H1 (cell line): Measurements from ENCODE around the gene RALGAPA2. TPM values are rescaled to one million over a fixed set of nuclear protein-coding genes. Genes with fewer than 3 reads are reported as not detected.

Source experiments
- CTCF ChIA-PET: fragments of 300-600 bp; sonication (Branson Sonifier 250); formaldehyde crosslinking; loops from one replicate; lab custom pipeline; 2021; ENCODE audit not compliant: partially characterized antibody; lab: Charles Lee
- POLR2A ChIA-PET: fragments of 300-600 bp; sonication (Branson Sonifier 250); formaldehyde crosslinking; loops from one replicate; lab custom pipeline; 2021; ENCODE audit warnings: inconsistent platforms; ENCODE audit not compliant: partially characterized antibody; lab: Charles Lee
- DNase-seq, 2 experiments: peaks; one replicate each; pipeline versions ENCODE4 v3.0.0 to v3.0.0-alpha.2; 2010 to 2022; ENCODE audit warnings: low spot score in 2 of 2, low read depth in 1 of 2, mixed read lengths in 1 of 2
- FAIRE-seq: peaks from 2 replicates; lab custom pipeline; 2011; peaks lifted over from hg19 to GRCh38; lab: Jason Lieb, UNC
- H2AFZ ChIP-seq: 2 replicates; pipeline ENCODE4 v1.8.1; 2012; ENCODE audit warnings: low read length, inconsistent platforms
- H2AK5ac ChIP-seq: 2 replicates; pipeline ENCODE4 v1.6.1; 2013; ENCODE audit warnings: low read depth, low read length
- H2BK120ac ChIP-seq: replicated peaks from 2 replicates; pipeline ENCODE3; 2013; ENCODE audit warnings: low read depth, low read length, inconsistent platforms
- H2BK12ac ChIP-seq: 2 replicates; pipeline ENCODE4 v1.6.1; 2013; ENCODE audit warnings: low read depth, low read length
- H2BK15ac ChIP-seq: 2 replicates; pipeline ENCODE4 v1.6.1; 2013; ENCODE audit warnings: low read length
- H2BK20ac ChIP-seq: 2 replicates; pipeline ENCODE4 v1.6.1; 2013; ENCODE audit warnings: low read length
- H2BK5ac ChIP-seq: 2 replicates; pipeline ENCODE4 v1.6.1; 2013; ENCODE audit warnings: low read depth, low read length
- H3K14ac ChIP-seq: 2 replicates; pipeline ENCODE4 v1.6.1; 2013; ENCODE audit warnings: inconsistent platforms; ENCODE audit not compliant: insufficient read length
- H3K18ac ChIP-seq: 2 replicates; pipeline ENCODE4 v1.6.1; 2013; ENCODE audit warnings: low read length; ENCODE audit errors: extremely low read depth
- H3K23ac ChIP-seq: 2 replicates; pipeline ENCODE4 v1.6.1; 2013; ENCODE audit warnings: inconsistent platforms; ENCODE audit not compliant: insufficient read length
- H3K23me2 ChIP-seq: 2 replicates; pipeline ENCODE4 v1.6.1; 2013; ENCODE audit warnings: low read depth, low read length
- H3K27ac ChIP-seq: 2 replicates; pipeline ENCODE4 v1.6.1; 2011; ENCODE audit warnings: low read depth, low read length, inconsistent platforms
- H3K27me3 ChIP-seq, 4 experiments: replicated peaks in 1 of 4; 1 replicate in 1 of 4; 2 replicates in 3 of 4; pipeline versions ENCODE4 v1.6.1 to v1.8.1; 2011 to 2013; ENCODE audit warnings: low read length in 3 of 4, mild to moderate bottlenecking in 3 of 4, inconsistent platforms in 2 of 4, mixed read lengths in 2 of 4, moderate library complexity in 1 of 4; ENCODE audit not compliant: control insufficient read depth in 3 of 4, insufficient read depth in 3 of 4; ENCODE audit errors: extremely low read depth in 1 of 4
- H3K36me3 ChIP-seq, 4 experiments: 2 replicates each; pipeline versions ENCODE4 v1.6.1 to v1.8.1; 2011 to 2013; ENCODE audit warnings: mild to moderate bottlenecking in 4 of 4, low read length in 3 of 4, moderate library complexity in 2 of 4, control low read depth in 1 of 4, inconsistent platforms in 1 of 4; ENCODE audit not compliant: insufficient read depth in 4 of 4, control insufficient read depth in 2 of 4
- H3K4ac ChIP-seq: replicated peaks from 2 replicates; pipeline ENCODE3; 2013; ENCODE audit warnings: low read length, low read depth, mixed read lengths, inconsistent platforms; ENCODE audit not compliant: insufficient read length
- H3K4me1 ChIP-seq, 4 experiments: replicated peaks in 1 of 4; 1 replicate in 1 of 4; 2 replicates in 3 of 4; pipeline versions ENCODE4 v1.6.1 to v1.8.1; 2011 to 2013; ENCODE audit warnings: low read length in 3 of 4, inconsistent platforms in 2 of 4, mixed read lengths in 1 of 4; ENCODE audit not compliant: insufficient read depth in 4 of 4, control insufficient read depth in 3 of 4
- H3K4me2 ChIP-seq, 2 experiments: 2 replicates each; pipeline versions ENCODE4 v1.6.1 to v1.8.1; 2011 to 2013; ENCODE audit warnings: low read depth in 2 of 2, low read length in 2 of 2, control low read depth in 1 of 2, inconsistent platforms in 1 of 2, mild to moderate bottlenecking in 1 of 2; ENCODE audit not compliant: insufficient read depth in 1 of 2
- H3K4me3 ChIP-seq, 4 experiments: fragments of 200-600, 300-600 bp in 1 of 4; sonication (generic), shearing (Covaris generic), sonication (Bioruptor Twin) in 1 of 4; 2 replicates each; pipeline versions ENCODE4 v1.5.1 to v1.8.1; 2011 to 2016; ENCODE audit warnings: low read length in 4 of 4, low read depth in 3 of 4, control low read depth in 2 of 4, inconsistent platforms in 2 of 4, mild to moderate bottlenecking in 2 of 4, mixed read lengths in 1 of 4, moderate library complexity in 1 of 4; ENCODE audit not compliant: insufficient read depth in 2 of 4; ENCODE audit errors: extremely low read depth in 1 of 4
- H3K56ac ChIP-seq: replicated peaks from 2 replicates; pipeline ENCODE3; 2013; ENCODE audit warnings: low read depth, mild to moderate bottlenecking, mixed read lengths, low read length, inconsistent platforms; ENCODE audit not compliant: insufficient read length
- H3K79me1 ChIP-seq: 2 replicates; pipeline ENCODE4 v1.6.1; 2013; ENCODE audit warnings: low read depth, low read length, control low read depth
- H3K79me2 ChIP-seq, 2 experiments: 2 replicates each; pipeline versions ENCODE4 v1.6.1 to v1.8.1; 2012 to 2013; ENCODE audit warnings: low read length in 2 of 2, mild to moderate bottlenecking in 2 of 2, inconsistent platforms in 1 of 2; ENCODE audit not compliant: insufficient read depth in 2 of 2, control insufficient read depth in 1 of 2
- H3K9ac ChIP-seq, 4 experiments: replicated peaks in 1 of 4; 1 replicate in 1 of 4; 2 replicates in 3 of 4; pipeline versions ENCODE4 v1.6.1 to v1.8.1; 2011 to 2013; ENCODE audit warnings: low read depth in 3 of 4, low read length in 3 of 4, control low read depth in 2 of 4, mild to moderate bottlenecking in 2 of 4, moderate library complexity in 2 of 4, inconsistent platforms in 1 of 4; ENCODE audit errors: extremely low read depth in 1 of 4
- H3K9me3 ChIP-seq, 2 experiments: 2 replicates each; pipeline versions ENCODE4 v1.6.1 to v1.8.1; 2012 to 2013; ENCODE audit warnings: mild to moderate bottlenecking in 2 of 2, moderate library complexity in 2 of 2, control low read depth in 1 of 2, inconsistent platforms in 1 of 2, low read depth in 1 of 2, low read length in 1 of 2, mixed read lengths in 1 of 2; ENCODE audit not compliant: insufficient read depth in 2 of 2
- H4K20me1 ChIP-seq, 2 experiments: replicated peaks in 1 of 2; 2 replicates each; pipeline versions ENCODE3 to v1.8.1; 2011 to 2013; ENCODE audit warnings: inconsistent platforms in 2 of 2, low read length in 2 of 2, mild to moderate bottlenecking in 1 of 2; ENCODE audit not compliant: insufficient read depth in 2 of 2, control insufficient read depth in 1 of 2
- H4K5ac ChIP-seq: 2 replicates; pipeline ENCODE4 v1.6.1; 2013; ENCODE audit warnings: low read length, low read depth, mixed read lengths, inconsistent platforms; ENCODE audit not compliant: insufficient read length
- H4K8ac ChIP-seq: 2 replicates; pipeline ENCODE4 v1.8.0; 2013; ENCODE audit warnings: mild to moderate bottlenecking, moderate library complexity, low read length, inconsistent platforms; ENCODE audit not compliant: insufficient read depth; ENCODE audit errors: extremely low read depth
- H4K91ac ChIP-seq: replicated peaks from 2 replicates; pipeline ENCODE3; 2013; ENCODE audit warnings: low read length, mixed read lengths, inconsistent platforms; ENCODE audit not compliant: insufficient read length
- BRCA1 ChIP-seq: IDR thresholded peaks from 2 replicates; pipeline ENCODE4 v1.6.1; 2012; ENCODE audit warnings: low read depth, low read length, improper control_type of control experiment
- CHD1 ChIP-seq: IDR thresholded peaks from 2 replicates; pipeline ENCODE4 v1.6.1; 2012; ENCODE audit warnings: low read depth, low read length, improper control_type of control experiment
- EZH2 ChIP-seq: fragments of 200-600 bp; sonication (generic); IDR thresholded peaks from 2 replicates; pipeline ENCODE4 v1.7.1; 2012; ENCODE audit warnings: low read depth, mild to moderate bottlenecking, moderate library complexity, low read length, inconsistent platforms; ENCODE audit not compliant: severe bottlenecking
- TCF12 ChIP-seq: IDR thresholded peaks from 2 replicates; pipeline ENCODE4 v1.6.1; 2011; ENCODE audit warnings: low read depth, mild to moderate bottlenecking, low read length
- WGBS, 2 experiments: shearing (Covaris generic) in 1 of 2; methylation state at CpG; one replicate each; pipeline versions ENCODE4 v1.1.6 to v1.1.7; 2013 to 2015; ENCODE audit warnings: low lambda C conversion rate in 2 of 2, mixed read lengths in 2 of 2, inconsistent platforms in 1 of 2, low coverage in 1 of 2, missing lambda C conversion rate in 1 of 2; ENCODE audit not compliant: insufficient replicate concordance in 2 of 2, insufficient coverage in 1 of 2, insufficient read length in 1 of 2; ENCODE audit errors: extremely low coverage in 1 of 2, missing lambda C conversion rate in 1 of 2; 5-methylcytosine and 5-hydroxymethylcytosine counted together
- polyA plus RNA-seq, 7 experiments: library from polyadenylated mRNA; depleted of rRNA in 3 of 7; stranded (reverse) in 5 of 7; unstranded in 2 of 7; fragments of >200 nt in 5 of 7; fragments of 200-250 nt in 2 of 7; gene quantifications; 1 replicate in 5 of 7; 2 replicates in 1 of 7; 4 replicates in 1 of 7; pipeline versions ENCODE4 v1.2.1 to v1.2.3, GENCODE V29; 2011 to 2013; ENCODE audit warnings: missing spikeins in 2 of 7, mixed read lengths in 2 of 7
- total RNA-seq: library from RNA; stranded (reverse); fragmentation: NEBNext Ultra II Directional; extraction: Animal tissue kit (Norgen Biotek cat#: 25700); gene quantifications from 2 replicates; pipeline ENCODE4 v1.2.1, GENCODE V29; 2021

Gene RALGAPA2
- total and polyA plus RNA-seq, 2 of the 8 experiments (the other 6 are each of a cell fraction or from before 2014, with no cell fraction given) = 5.1 to 25.5 TPM

GRCh38 chr20:20461551-20461950, 250.9 kb downstream of the RALGAPA2 start:
- H3K14ac ChIP-seq = no peak overlapping the region
- no peak overlapping the region for H2AK5ac ChIP-seq
- DNase-seq = no peak
- H3K4ac ChIP-seq = no peak overlapping the region
- no peak overlapping the region for H2AFZ ChIP-seq
- H2BK20ac ChIP-seq = 0 out of 2 replicates have a peak overlapping the region, but pooled peaks have one; percentile 38
- H3K23me2 ChIP-seq = no peaks in the 10 kb centered on the region
- no peak overlapping the region for H2BK15ac ChIP-seq
- H3K56ac ChIP-seq = no peak overlapping the region
- H3K27ac ChIP-seq = no peak overlapping the region
- no peaks in the 10 kb centered on the region for H3K9me3 ChIP-seq
- H3K9ac ChIP-seq = no peak overlapping the region
- H4K91ac ChIP-seq = no peak overlapping the region
- ChIA-PET CTCF (interaction anchor here (0.5 to 5.6 kb wide), 4 partner anchors 9 to 133 kb away, joined by 3 to 26 read pairs (median 6); no protein-coding TSS in a partner anchor), POLR2A (interaction anchor here (0.6 to 1.4 kb wide), 3 partner anchors 21 to 93 kb away, joined by 3 read pairs; partner anchors contain the start of gene INSM1)
- no peak overlapping the region for H4K5ac ChIP-seq
- peak overlapping the region; percentile 17; the same call in 1 of the 2 replicates for H3K18ac ChIP-seq
- H3K27me3 ChIP-seq = no peaks in the 10 kb centered on the region
- H3K36me3 ChIP-seq = no peaks in the 10 kb centered on the region; a peak in 1 of 8 replicates
- FAIRE-seq = peak; percentile 32
- peaks cover 11 to 30% (median 18%) of the 10 kb centered on the region in 4 experiments for H3K4me1 ChIP-seq
- no peak overlapping the region for H2BK5ac ChIP-seq
- no peak overlapping the region for H2BK120ac ChIP-seq
- no peaks in the 10 kb centered on the region for H4K20me1 ChIP-seq
- H3K4me3 ChIP-seq = no peak overlapping the region
- 66% methylated on average over 2 of the region's 2 CpGs; no CpG with 5 or more reads in 1 of the 2 experiments for whole genome bisulfite sequencing, 2 experiments
- H3K79me1 ChIP-seq = no peaks in the 10 kb centered on the region
- H3K79me2 ChIP-seq = no peaks in the 10 kb centered on the region
- H2BK12ac ChIP-seq = no peak overlapping the region
- no peak overlapping the region for H3K4me2 ChIP-seq
- no peak overlapping the region for H4K8ac ChIP-seq
- no peak overlapping the region for H3K23ac ChIP-seq
- TF ChIP-seq TCF12 = no peak
- TF ChIP-seq CHD1 = no peak
- no peak for TF ChIP-seq BRCA1
- TF ChIP-seq EZH2 = no peak
